ENCODE measurements around the gene DMP1.

GRCh38 chr4:87608229-87608628, 41.9 kb upstream of the DMP1 start, which contains the start of gene DSPP:
- TF ChIP-seq ZNF274 (IDR thresholded peaks at IDR 0.05; ENCODE audit: low read length), result no peak
- TF ChIP-seq ZNF274 (tag by site-specific recombination; IDR thresholded peaks at IDR 0.05; ENCODE audit: borderline replicate concordance), result no peak
- TF ChIP-seq PRDM10 (tag by site-specific recombination; IDR thresholded peaks at IDR 0.05), result no peak
- TF ChIP-seq ZBTB48 (tag by site-specific recombination; IDR thresholded peaks at IDR 0.05), result no peak
- TF ChIP-seq ZNF140 (tag by site-specific recombination; IDR thresholded peaks at IDR 0.05), result no peak
- TF ChIP-seq CTCF (tag by site-specific recombination; IDR thresholded peaks at IDR 0.05), result no peak
- TF ChIP-seq ZIC2 (tag by site-specific recombination; IDR thresholded peaks at IDR 0.05), result no peak
- TF ChIP-seq ZBTB1 (tag by site-specific recombination; IDR thresholded peaks at IDR 0.05), result no peak
- TF ChIP-seq ZNF558 (tag by site-specific recombination; IDR thresholded peaks at IDR 0.05), result no peak
